ENCODE data around the gene MAPK8. TPM values are rescaled to one million over a fixed set of nuclear protein-coding genes. Genes with fewer than 3 reads are reported as not detected.
A peak's percentile ranks its signal among the peaks of the same experiment; 100 is the strongest.

Gene MAPK8
- total RNA-seq, 6 experiments from 2014 or later = 56.3 to 96.6 (median 74.8) TPM

- Mint-ChIP-seq H3K9me3 (no peaks in the 10 kb centered on the region), H3K27me3 (ENCODE audit: insufficient read depth) (peaks cover 11% of the 10 kb centered on the region), H3K4me3 (no peak overlapping the region; the same call in 1 of the 2 replicates), H3K27ac (peak overlapping the region; percentile 20), H3K4me1 (ENCODE audit: low read depth) (peaks cover 58% of the 10 kb centered on the region), H3K36me3 (ENCODE audit: low read depth) (peaks cover 61% of the 10 kb centered on the region)
- TF ChIP-seq CTCF (IDR thresholded peaks at IDR 0.05) = no peak
- no peak for DNase-seq
Observed at GRCh38 chr10:48475943-48476278, 169.4 kb downstream of the MAPK8 start.

- Mint-ChIP-seq H3K27me3 (ENCODE audit: insufficient read depth) (peaks cover 11% of the 10 kb centered on the region), H3K9me3 (no peaks in the 10 kb centered on the region), H3K27ac (peak overlapping the region; percentile 40), H3K36me3 (ENCODE audit: low read depth) (peaks cover 58% of the 10 kb centered on the region), H3K4me1 (ENCODE audit: low read depth) (peaks cover 53% of the 10 kb centered on the region), H3K4me3 (no peak overlapping the region)
- no peak for TF ChIP-seq CTCF (IDR thresholded peaks at IDR 0.05)
- no peak for DNase-seq
Observed at GRCh38 chr10:48476279-48476982, 170.0 kb downstream of the MAPK8 start.

- DNase-seq = no peak
- Mint-ChIP-seq H3K27ac (peak overlapping the region; percentile 29; the same call in 1 of the 2 replicates), H3K4me3 (no peak overlapping the region), H3K27me3 (ENCODE audit: insufficient read depth) (peaks cover 8% of the 10 kb centered on the region), H3K9me3 (no peaks in the 10 kb centered on the region), H3K36me3 (ENCODE audit: low read depth) (peaks cover 58% of the 10 kb centered on the region), H3K4me1 (ENCODE audit: low read depth) (peaks cover 51% of the 10 kb centered on the region)
- no peak for TF ChIP-seq CTCF (IDR thresholded peaks at IDR 0.05)
Observed at GRCh38 chr10:48477141-48477540, 170.7 kb downstream of the MAPK8 start.

GRCh38 chr10:48477616-48478015 lies 171.1 kb downstream of the MAPK8 start:
- Mint-ChIP-seq H3K4me1 (ENCODE audit: low read depth) (peaks cover 52% of the 10 kb centered on the region), H3K27ac (no peak overlapping the region), H3K27me3 (ENCODE audit: insufficient read depth) (peaks cover 8% of the 10 kb centered on the region), H3K4me3 (no peak overlapping the region), H3K36me3 (ENCODE audit: low read depth) (peaks cover 57% of the 10 kb centered on the region), H3K9me3 (no peaks in the 10 kb centered on the region)
- no peak for DNase-seq
- TF ChIP-seq CTCF (IDR thresholded peaks at IDR 0.05) = no peak

GRCh38 chr10:48478469-48478868 lies 172.0 kb downstream of the MAPK8 start:
- TF ChIP-seq CTCF (IDR thresholded peaks at IDR 0.05) = no peak
- Mint-ChIP-seq H3K36me3 (ENCODE audit: low read depth) (peaks cover 51% of the 10 kb centered on the region), H3K27ac (peak overlapping the region; percentile 38)

More at GRCh38 chr10:48478469-48478868, 172.0 kb downstream of the MAPK8 start:
- Mint-ChIP-seq H3K27me3 (ENCODE audit: insufficient read depth) (peaks cover 8% of the 10 kb centered on the region), H3K9me3 (no peaks in the 10 kb centered on the region), H3K4me3 (no peak overlapping the region), H3K4me1 (ENCODE audit: low read depth) (peaks cover 56% of the 10 kb centered on the region)
- no peak for DNase-seq
